A673 (cell line): ENCODE data around the gene ABCB6. TPM values are rescaled to one million over a fixed set of nuclear protein-coding genes. Genes with fewer than 3 reads are reported as not detected.

Source experiments
- BruUV-seq: library from RNA; stranded (reverse); fragments of 400-500 nt; replicated peaks from 2 replicates; lab custom pipeline; 2021; lab: Mats Ljungman, UMichigan
- CTCF ChIA-PET: fragments of 300-600 bp; sonication (Branson Sonifier 250); formaldehyde crosslinking; loops from one replicate; lab custom pipeline; 2022; ENCODE audit warnings: antibody characterized with exemption; lab: Charles Lee
- POLR2A ChIA-PET: fragments of 300-600 bp; sonication (Branson Sonifier 250); formaldehyde crosslinking; loops from one replicate; lab custom pipeline; 2022; ENCODE audit warnings: antibody characterized with exemption; ENCODE audit not compliant: low non-redundant PET; lab: Charles Lee
- DNase-seq: peaks from one replicate; pipeline ENCODE4 v3.0.0-alpha.2; 2015; ENCODE audit warnings: low spot score
- H3K27ac ChIP-seq: fragments of 200-600 bp; sonication (generic); 2 replicates; pipeline ENCODE4 v1.5.1; 2016; ENCODE audit warnings: mixed run types, low read depth, mild to moderate bottlenecking, mixed read lengths, antibody characterized with exemption, low read length; ENCODE audit not compliant: poor library complexity, severe bottlenecking
- H3K27me3 ChIP-seq: fragments of 200-600 bp; sonication (generic); replicated peaks from 2 replicates; pipeline ENCODE4 v1.6.1; 2017; ENCODE audit warnings: mixed run types, low read depth, mild to moderate bottlenecking, mixed read lengths, antibody characterized with exemption, low read length; ENCODE audit not compliant: insufficient read depth, poor library complexity
- H3K36me3 ChIP-seq: fragments of 200-600 bp; sonication (generic); 2 replicates; pipeline ENCODE4 v1.6.1; 2016; ENCODE audit warnings: mixed run types, mild to moderate bottlenecking, mixed read lengths, antibody characterized with exemption, low read length; ENCODE audit not compliant: insufficient read depth, poor library complexity, severe bottlenecking
- H3K4me1 ChIP-seq: fragments of 200-600 bp; sonication (generic); 2 replicates; pipeline ENCODE4 v1.6.1; 2017; ENCODE audit warnings: mixed run types, mild to moderate bottlenecking, mixed read lengths, antibody characterized with exemption, low read length; ENCODE audit not compliant: insufficient read depth, poor library complexity, severe bottlenecking
- H3K4me3 ChIP-seq: fragments of 200-600 bp; sonication (generic); 2 replicates; pipeline ENCODE4 v1.5.1; 2016; ENCODE audit warnings: low read depth, mixed run types, mild to moderate bottlenecking, mixed read lengths, low read length; ENCODE audit not compliant: poor library complexity, severe bottlenecking
- H3K9me3 ChIP-seq: fragments of 200-600 bp; sonication (generic); 2 replicates; pipeline ENCODE4 v1.6.1; 2016; ENCODE audit warnings: mixed run types, low read depth, mild to moderate bottlenecking, mixed read lengths, antibody characterized with exemption, low read length; ENCODE audit not compliant: poor library complexity, severe bottlenecking
- EZH2 ChIP-seq: fragments of 200-600 bp; sonication (generic); IDR thresholded peaks from 2 replicates; pipeline ENCODE4 v1.6.1; 2017; ENCODE audit warnings: borderline replicate concordance, low read depth, mild to moderate bottlenecking, mixed read lengths, antibody characterized with exemption, low read length; ENCODE audit not compliant: poor library complexity, severe bottlenecking
- intact Hi-C: fragments of 100-400 bp; cut with micrococcal nuclease; formaldehyde crosslinking; loops from one replicate; pipeline ENCODE4 v1.10.0; 2022; ENCODE audit not compliant: unreplicated experiment
- total RNA-seq: library from RNA; stranded (reverse); gene quantifications from 2 replicates; pipeline ENCODE4 v1.2.3, GENCODE V29; 2021
- TF ChIP-seq, protein P1 (sequence below): fragments of 300-800, 200-600 bp; sonication (generic); conservative IDR thresholded peaks from 2 replicates; pipeline ENCODE4 v1.5.1; 2017; ENCODE audit warnings: low read depth, mild to moderate bottlenecking, antibody characterized with exemption, low read length, moderate library complexity, mixed read lengths

ABCB6 gene
- total RNA-seq, 1 experiment from 2014 or later, result 101 TPM

DNA sequence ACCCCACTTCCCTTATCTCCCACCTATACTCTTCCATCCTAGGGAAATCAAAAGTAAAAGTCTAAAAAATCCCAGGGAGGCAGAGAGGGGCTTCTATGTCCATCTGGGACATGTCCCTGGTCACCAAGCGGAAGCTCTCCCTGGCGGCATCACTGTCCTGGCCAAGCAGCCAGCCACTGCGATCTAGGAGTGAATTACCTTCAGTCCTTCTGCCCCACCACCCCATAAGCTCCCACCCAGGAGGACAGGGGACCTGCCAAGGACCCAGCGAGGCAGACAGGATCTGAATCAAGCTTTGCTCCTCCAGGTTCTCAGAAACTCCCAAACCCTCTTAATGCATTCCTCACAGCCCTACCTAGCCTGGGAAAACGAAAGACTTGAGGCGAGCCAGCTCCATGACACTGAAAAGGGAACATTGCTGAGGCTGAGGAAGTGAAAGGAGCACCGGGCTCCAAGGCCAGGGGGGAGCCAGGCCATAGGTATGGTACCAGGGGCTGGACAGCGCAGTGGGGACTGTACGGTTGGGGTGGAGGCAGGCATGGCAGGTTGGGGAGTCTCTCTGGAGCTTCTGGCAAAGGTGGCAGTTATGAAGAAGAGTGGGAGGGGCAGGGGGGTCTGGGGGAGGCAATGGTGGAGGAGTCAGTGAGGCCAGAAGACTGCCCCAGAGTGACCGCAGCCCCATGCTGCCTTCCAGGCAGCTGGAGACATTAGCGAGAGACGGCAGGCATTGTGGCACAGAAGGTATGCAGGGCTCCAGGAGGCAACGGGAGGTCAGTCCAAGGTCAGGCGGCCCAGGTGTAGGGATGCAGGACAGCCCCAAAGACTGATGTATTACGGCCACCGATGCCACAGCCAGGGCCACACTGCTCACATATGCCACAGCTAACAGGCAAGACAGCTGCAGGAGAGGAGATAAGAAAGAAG, 46.3 kb downstream of the ABCB6 start:
- no peak overlapping the region for H3K4me3 ChIP-seq
- H3K27ac ChIP-seq, result no peak overlapping the region
- H3K27me3 ChIP-seq, result no peaks in the 10 kb centered on the region
- no peaks in the 10 kb centered on the region for H3K4me1 ChIP-seq
- TF ChIP-seq, protein P1, sequence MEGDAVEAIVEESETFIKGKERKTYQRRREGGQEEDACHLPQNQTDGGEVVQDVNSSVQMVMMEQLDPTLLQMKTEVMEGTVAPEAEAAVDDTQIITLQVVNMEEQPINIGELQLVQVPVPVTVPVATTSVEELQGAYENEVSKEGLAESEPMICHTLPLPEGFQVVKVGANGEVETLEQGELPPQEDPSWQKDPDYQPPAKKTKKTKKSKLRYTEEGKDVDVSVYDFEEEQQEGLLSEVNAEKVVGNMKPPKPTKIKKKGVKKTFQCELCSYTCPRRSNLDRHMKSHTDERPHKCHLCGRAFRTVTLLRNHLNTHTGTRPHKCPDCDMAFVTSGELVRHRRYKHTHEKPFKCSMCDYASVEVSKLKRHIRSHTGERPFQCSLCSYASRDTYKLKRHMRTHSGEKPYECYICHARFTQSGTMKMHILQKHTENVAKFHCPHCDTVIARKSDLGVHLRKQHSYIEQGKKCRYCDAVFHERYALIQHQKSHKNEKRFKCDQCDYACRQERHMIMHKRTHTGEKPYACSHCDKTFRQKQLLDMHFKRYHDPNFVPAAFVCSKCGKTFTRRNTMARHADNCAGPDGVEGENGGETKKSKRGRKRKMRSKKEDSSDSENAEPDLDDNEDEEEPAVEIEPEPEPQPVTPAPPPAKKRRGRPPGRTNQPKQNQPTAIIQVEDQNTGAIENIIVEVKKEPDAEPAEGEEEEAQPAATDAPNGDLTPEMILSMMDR, result no peak
- no peak for TF ChIP-seq EZH2
- BruUV-seq, result no TSS peak
- H3K9me3 ChIP-seq, result no peaks in the 10 kb centered on the region
- POLR2A ChIA-PET, result no interaction called here
- no peaks in the 10 kb centered on the region for H3K36me3 ChIP-seq
- CTCF ChIA-PET, result interaction anchor here (0.6 to 1.6 kb wide), 4 partner anchors 39 to 123 kb away, joined by 3 to 7 read pairs (median 6); partner anchors contain the start of gene TUBA4B
- intact Hi-C loops, result no loop called here
- DNase-seq, result no peak

DNA sequence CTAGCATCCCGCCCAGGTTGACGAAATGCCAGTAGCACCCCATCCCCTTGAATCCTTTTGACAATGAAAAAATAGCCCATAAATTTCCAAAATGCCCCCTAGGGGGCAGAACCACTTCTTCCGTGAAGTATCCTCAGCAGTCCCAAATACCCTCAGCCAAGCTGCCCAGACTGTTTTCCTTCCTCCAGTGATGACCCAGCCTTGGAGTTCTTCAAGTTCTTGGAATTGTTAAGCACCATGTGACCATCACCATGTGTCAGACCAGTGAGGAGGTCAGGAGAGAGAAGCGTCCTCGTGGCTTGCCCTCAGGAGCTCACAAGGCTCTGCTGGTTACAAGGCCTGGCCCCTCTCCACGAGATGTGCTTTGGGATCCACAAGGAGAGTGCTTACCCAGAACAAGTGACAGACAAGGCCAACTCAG, 47.5 kb downstream of the ABCB6 start:
- ChIA-PET CTCF (interaction anchor here (0.7 to 1.6 kb wide), 3 partner anchors 13 to 124 kb away, joined by 5 to 7 read pairs (median 6); no protein-coding TSS in a partner anchor), POLR2A (interaction anchor here (0.6 kb wide), 1 partner anchor 107 kb away, joined by 3 read pairs; no protein-coding TSS in a partner anchor)
- Histone ChIP-seq H3K9me3 (no peaks in the 10 kb centered on the region), H3K36me3 (no peaks in the 10 kb centered on the region), H3K4me3 (no peak overlapping the region), H3K4me1 (no peaks in the 10 kb centered on the region), H3K27me3 (no peaks in the 10 kb centered on the region), H3K27ac (no peak overlapping the region)
- intact Hi-C loops, result no loop called here
- no TSS peak for BruUV-seq
- no peak for TF ChIP-seq EZH2
- TF ChIP-seq, protein P1, result peak; percentile 72
- DNase-seq, result peak; percentile 63

DNA sequence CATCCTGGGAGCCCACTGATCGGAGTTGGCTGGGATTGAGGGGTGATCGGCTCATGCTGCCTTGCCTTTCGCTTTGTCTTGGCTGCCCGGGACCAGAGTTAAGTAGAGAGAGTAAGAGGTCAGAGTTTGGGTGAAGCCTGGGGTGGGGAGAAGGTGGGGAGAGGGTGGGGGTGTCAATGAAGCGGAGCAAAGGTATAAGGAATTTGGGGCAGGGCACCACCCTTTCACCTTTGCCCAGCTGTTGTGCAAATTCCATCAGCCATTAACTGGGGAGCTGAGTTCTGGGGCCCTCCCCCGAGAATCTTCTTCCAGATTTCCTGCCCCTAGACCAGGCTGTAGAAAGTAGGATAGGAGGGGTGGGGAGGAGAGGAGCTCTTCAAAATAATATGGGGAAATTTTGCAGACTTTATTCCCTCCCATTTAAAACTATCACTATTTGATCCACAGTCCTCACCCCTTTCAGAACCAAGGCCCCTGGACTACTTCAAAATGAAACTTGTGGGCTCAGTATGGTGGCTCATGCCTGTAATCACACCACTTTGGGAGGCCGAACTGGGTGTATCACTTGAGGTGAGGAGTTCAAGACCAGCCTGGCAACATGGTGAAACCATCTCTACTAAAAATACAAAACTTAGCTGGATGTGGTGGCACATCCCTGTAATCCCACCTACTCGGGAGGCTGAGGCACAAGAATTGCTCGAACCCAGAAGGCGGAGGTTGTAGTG, 48.7 kb downstream of the ABCB6 start, which contains the start of gene SLC23A3:
Gene SLC23A3, minus strand, starts transcription at position 100 of the 725 bp plus-strand sequence. Its CDS starts 45 bp downstream, at position 55.
- intact Hi-C loops, result no loop called here
- no peak for DNase-seq
- TF ChIP-seq EZH2, result no peak
- TF ChIP-seq, protein P1, result no peak
- Histone ChIP-seq H3K4me1 (no peaks in the 10 kb centered on the region), H3K27ac (no peak within 1 kb of the TSS), H3K9me3 (no peaks in the 10 kb centered on the region), H3K4me3 (no peak within 1 kb of the TSS), H3K36me3 (no peaks in the 10 kb centered on the region), H3K27me3 (no peaks in the 10 kb centered on the region)
- CTCF ChIA-PET, result no interaction called here
- no TSS peak for BruUV-seq
- POLR2A ChIA-PET, result no interaction called here
